ENCODE measurements around the gene CMPK2. TPM values are rescaled to one million over a fixed set of nuclear protein-coding genes. Genes with fewer than 3 reads are reported as not detected.

The CMPK2 gene
- total RNA-seq, 1 experiment from 2014 or later, result 0.80 TPM

- ATAC-seq, result no peak
- intact Hi-C loops (cut with micrococcal nuclease; ENCODE audit: unreplicated experiment), result no loop called here
- no peaks in the 10 kb centered on the region for H3K36me3 ChIP-seq (ENCODE audit: control insufficient read depth, insufficient read depth, low read length)
- in situ Hi-C loops (cut with HindIII; ENCODE audit: low pct_unique_long_range_greater_than_20kb, low sequenced_read_pairs), result no loop called here
- H3K9me3 ChIP-seq (ENCODE audit: control insufficient read depth, insufficient read depth, low read depth, low read length), result no peaks in the 10 kb centered on the region
- POLR2A ChIA-PET, result no interaction called here
- no peaks in the 10 kb centered on the region for H3K27me3 ChIP-seq (ENCODE audit: control insufficient read depth, insufficient read depth, low read length)
- TF ChIP-seq REST (IDR thresholded peaks at IDR 0.05; ENCODE audit: insufficient read depth in 1 of 2, low read depth in 2 of 2, low read length in 1 of 2), result no peak
- TF ChIP-seq TCF7L2 (IDR thresholded peaks at IDR 0.05; ENCODE audit: low read depth, low read length), result no peak
- no peak for TF ChIP-seq SIN3A (IDR thresholded peaks at IDR 0.05; ENCODE audit: borderline replicate concordance, insufficient read depth, low read depth, low read length)
- no peak for TF ChIP-seq POLR2AphosphoS5 (IDR thresholded peaks at IDR 0.05; ENCODE audit: low read depth, low read length)
- TF ChIP-seq CTCF (IDR thresholded peaks at IDR 0.05), result no peak
- no peak overlapping the region for H3K27ac ChIP-seq (ENCODE audit: low read length)
- CTCF ChIA-PET, result no interaction called here
- no TSS peak for BruUV-seq (replicated peaks)
- no peaks in the 10 kb centered on the region for H3K4me1 ChIP-seq (ENCODE audit: control insufficient read depth, insufficient read depth, low read length)
- H3K4me3 ChIP-seq (ENCODE audit: low read depth in 2 of 2, low read length in 2 of 2), result no peak overlapping the region
- DNase-seq (ENCODE audit: low read depth, low spot score), result no peak
These were observed 52.7 kb downstream of the CMPK2 start for GRCh38 chr2:6812857-6813530.

GRCh38 chr2:6810961-6811360, 54.7 kb downstream of the CMPK2 start:
- Histone ChIP-seq H3K9me3 (ENCODE audit: control insufficient read depth, insufficient read depth, low read depth, low read length) (no peaks in the 10 kb centered on the region), H3K27ac (ENCODE audit: low read length) (no peak overlapping the region), H3K4me3 (ENCODE audit: low read depth in 2 of 2, low read length in 2 of 2) (no peak overlapping the region), H3K36me3 (ENCODE audit: control insufficient read depth, insufficient read depth, low read length) (no peaks in the 10 kb centered on the region), H3K27me3 (ENCODE audit: control insufficient read depth, insufficient read depth, low read length) (no peaks in the 10 kb centered on the region), H3K4me1 (ENCODE audit: control insufficient read depth, insufficient read depth, low read length) (no peaks in the 10 kb centered on the region)
- POLR2A ChIA-PET, result no interaction called here
- intact Hi-C loops (cut with micrococcal nuclease; ENCODE audit: unreplicated experiment), result no loop called here
- CTCF ChIA-PET, result interaction anchor here (0.7 kb wide), 1 partner anchor 26 kb away, joined by 3 read pairs; no protein-coding TSS in a partner anchor
- ATAC-seq, result no peak
- BruUV-seq (replicated peaks), result no TSS peak
- no peak for TF ChIP-seq CTCF (IDR thresholded peaks at IDR 0.05)
- in situ Hi-C loops (cut with HindIII; ENCODE audit: low pct_unique_long_range_greater_than_20kb, low sequenced_read_pairs), result no loop called here
- DNase-seq (ENCODE audit: low read depth, low spot score), result no peak

Data from Panc1 (cell line).